Aorta (tissue), 4 donors: Measurements from ENCODE around the gene IGSF8. TPM values are rescaled to one million over a fixed set of nuclear protein-coding genes. Genes with fewer than 3 reads are reported as not detected.

Experiments
- polyA plus RNA-seq, 2 donors: library from polyadenylated mRNA; stranded (reverse); fragments of 200-250 nt; gene quantifications; one replicate each; pipeline ENCODE4 v1.2.3, GENCODE V29; 2013
- total RNA-seq, 2 donors: library from RNA; stranded (reverse); fragmentation: NEBNext Ultra II Directional; extraction: Animal tissue kit (Norgen Biotek cat#: 25700); gene quantifications; one replicate each; pipeline ENCODE4 v1.2.1, GENCODE V29; 2021
- donor health status: healthy with polysubstance abuse.
- donor health status: Bipolar disorder and iron deficiency.
- donor health status: DM: no; HTN: no; CAD: no.
- donor health status: DM: yes; HTN: yes; CAD: no.

The IGSF8 gene
- total and polyA plus RNA-seq, 4 donors, result 10.5 to 48.0 (median 31.5) TPM

Other genes with a start within 250 kb of the IGSF8 start
- under 1 TPM in 1 of 2 donors, not detected in 1; 0.21 TPM for gene VSIG8, start 236.0 kb downstream of the IGSF8 start, total RNA-seq
- gene VSIG8, start 236.0 kb downstream of the IGSF8 start, polyA plus RNA-seq, result under 1 TPM in 1 of 2 donors, not detected in 1; 0.56 TPM
- gene CFAP45, start 198.5 kb downstream of the IGSF8 start, total RNA-seq, result 1 to 10 TPM; 2.5 to 2.7 TPM
- 1 to 10 TPM in 1 of 2 donors, not detected in 1; 2.7 TPM for gene CFAP45, start 198.5 kb downstream of the IGSF8 start, polyA plus RNA-seq
- 100 to 1,000 TPM; 316 to 350 TPM for gene TAGLN2, start 173.1 kb downstream of the IGSF8 start, total RNA-seq
- gene TAGLN2, start 173.1 kb downstream of the IGSF8 start, polyA plus RNA-seq, result 100 to 1,000 TPM; 349 to 383 TPM
- gene IGSF9, start 153.0 kb downstream of the IGSF8 start, total RNA-seq, result under 1 TPM in 1 of 2 donors, not detected in 1; 0.30 TPM
- 1 to 10 TPM in 1 of 2 donors, under 1 TPM in 1; 0.05 to 1.0 TPM for gene IGSF9, start 153.0 kb downstream of the IGSF8 start, polyA plus RNA-seq
- gene SLAMF9, start 144.4 kb downstream of the IGSF8 start, total RNA-seq, result not detected
- gene SLAMF9, start 144.4 kb downstream of the IGSF8 start, polyA plus RNA-seq, result not detected
- 1 to 10 TPM; 5.3 to 6.7 TPM for gene PIGM, start 66.6 kb downstream of the IGSF8 start, total RNA-seq
- gene PIGM, start 66.6 kb downstream of the IGSF8 start, polyA plus RNA-seq, result 1 to 10 TPM; 1.3 to 3.6 TPM
- gene KCNJ10, start 28.5 kb downstream of the IGSF8 start, total RNA-seq, result under 1 TPM; 0.10 to 0.24 TPM
- under 1 TPM in 1 of 2 donors, not detected in 1; 0.63 TPM for gene KCNJ10, start 28.5 kb downstream of the IGSF8 start, polyA plus RNA-seq
- gene KCNJ9, start 17.1 kb downstream of the IGSF8 start, total RNA-seq, result not detected
- gene KCNJ9, start 17.1 kb downstream of the IGSF8 start, polyA plus RNA-seq, result not detected
- gene ATP1A2, start 17.1 kb upstream of the IGSF8 start, total RNA-seq, result 10 to 100 TPM; 24.8 to 27.7 TPM
- gene ATP1A2, start 17.1 kb upstream of the IGSF8 start, polyA plus RNA-seq, result 10 to 100 TPM; 15.3 to 26.9 TPM
- gene ATP1A4, start 53.0 kb upstream of the IGSF8 start, total RNA-seq, result under 1 TPM in 1 of 2 donors, not detected in 1; 0.19 TPM
- under 1 TPM in 1 of 2 donors, not detected in 1; 0.36 TPM for gene ATP1A4, start 53.0 kb upstream of the IGSF8 start, polyA plus RNA-seq
- 1 to 10 TPM; 1.6 to 4.4 TPM for gene CASQ1, start 92.0 kb upstream of the IGSF8 start, total RNA-seq
- 10 to 100 TPM in 1 of 2 donors, 1 to 10 TPM in 1; 3.5 to 15.2 TPM for gene CASQ1, start 92.0 kb upstream of the IGSF8 start, polyA plus RNA-seq
- gene PEA15, start 106.8 kb upstream of the IGSF8 start, total RNA-seq, result 100 to 1,000 TPM; 258 to 313 TPM
- gene PEA15, start 106.8 kb upstream of the IGSF8 start, polyA plus RNA-seq, result 100 to 1,000 TPM; 296 to 350 TPM
- 100 to 1,000 TPM; 134 to 152 TPM for gene DCAF8, start 163.9 kb upstream of the IGSF8 start, total RNA-seq
- gene DCAF8, start 163.9 kb upstream of the IGSF8 start, polyA plus RNA-seq, result 100 to 1,000 TPM in 1 of 2 donors, 10 to 100 TPM in 1; 39.2 to 128 TPM
- 10 to 100 TPM; 44.8 to 55.1 TPM for gene PEX19, start 186.5 kb upstream of the IGSF8 start, total RNA-seq
- gene PEX19, start 186.5 kb upstream of the IGSF8 start, polyA plus RNA-seq, result 10 to 100 TPM; 32.2 to 32.3 TPM
- gene COPA, start 244.6 kb upstream of the IGSF8 start, total RNA-seq, result 100 to 1,000 TPM; 174 to 193 TPM
- 10 to 100 TPM; 44.5 to 91.6 TPM for gene COPA, start 244.6 kb upstream of the IGSF8 start, polyA plus RNA-seq
- gene NCSTN, start 244.8 kb upstream of the IGSF8 start, total RNA-seq, result 10 to 100 TPM; 56.4 to 67.3 TPM
- gene NCSTN, start 244.8 kb upstream of the IGSF8 start, polyA plus RNA-seq, result 10 to 100 TPM; 17.0 to 49.7 TPM